Bladder microvascular endothelial cell (primary cell): ENCODE data around the gene OSBPL7. TPM values are rescaled to one million over a fixed set of nuclear protein-coding genes. Genes with fewer than 3 reads are reported as not detected.

ENCODE experiments used
- total RNA-seq: library from RNA; depleted of rRNA; stranded (reverse); fragments of >200 nt; gene quantifications from 2 replicates; pipeline ENCODE4 v1.2.3, GENCODE V29; 2014

Gene OSBPL7
- 5.7 and 11.5 TPM in 2 replicates for total RNA-seq

GRCh38 chr17:47821424-47822391 is at the start of gene OSBPL7:
TSS of gene OSBPL7 (minus strand) at chr17:47821794. CDS start at chr17:47820278, 1,516 bp downstream.

DNA sequence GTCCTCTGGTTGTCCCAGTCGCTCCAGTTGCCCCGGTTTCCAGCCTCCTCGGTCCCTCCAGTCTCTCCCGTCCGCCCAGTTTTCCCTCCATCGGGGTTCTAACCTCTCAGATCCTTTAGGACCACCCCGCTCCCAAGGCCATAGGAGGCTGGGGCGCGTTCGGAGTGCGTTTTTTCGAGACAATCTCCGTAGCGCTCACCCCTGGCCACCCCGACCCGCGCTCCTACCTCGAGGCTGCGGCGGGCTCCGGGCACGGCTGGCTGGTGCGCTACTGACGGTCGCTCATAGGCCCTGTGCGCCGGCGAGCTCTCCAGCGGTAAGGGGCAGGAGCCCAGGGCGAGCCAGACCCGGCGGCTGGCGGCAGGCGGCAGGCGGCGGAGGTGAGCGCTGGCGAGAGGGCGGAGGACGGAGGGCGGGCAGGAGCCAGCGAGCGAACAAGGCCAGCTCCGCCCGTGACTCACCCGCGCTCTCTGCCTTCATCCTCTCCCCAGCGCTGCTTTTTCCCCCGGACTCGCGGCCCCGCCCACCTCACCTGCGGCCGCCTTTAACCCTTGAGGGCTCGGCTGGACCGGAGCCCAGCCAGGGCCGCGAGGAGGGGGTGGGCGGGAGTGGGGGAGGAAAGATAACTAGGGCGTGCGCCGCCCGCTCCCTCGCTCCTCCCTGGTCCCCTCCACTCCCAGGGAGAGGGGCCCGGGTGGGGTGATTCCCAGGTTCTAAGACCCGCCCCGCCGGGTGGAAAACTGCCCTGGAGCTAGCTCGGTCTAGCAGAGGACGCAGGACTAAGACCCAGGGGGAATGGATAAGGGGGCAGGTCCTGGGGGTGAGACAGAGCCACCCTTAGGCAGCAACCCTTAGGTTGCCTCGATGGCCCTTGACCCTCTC is 29.3 kb upstream of the OSBPL7 start, which contains the start of gene SP6:
SP6 (minus strand) TSS at position 472 of the 882 bp plus-strand sequence. CDS start 2,734 bp downstream, outside the sequence.

GRCh38 chr17:47840742-47841487 is 19.3 kb upstream of the OSBPL7 start, which contains the start of gene SCRN2:
TSS of gene SCRN2 (minus strand) at chr17:47841273. CDS start at chr17:47840843, 430 bp downstream.

GRCh38 chr17:47831003-47831933 is 9.7 kb upstream of the OSBPL7 start, which contains the start of the genes LRRC46 and MRPL10:
TSS of gene LRRC46 (plus strand) at chr17:47831670. CDS start at chr17:47831990, 320 bp downstream.
TSS of gene MRPL10 (minus strand) at chr17:47831541. CDS start at chr17:47831511, 30 bp downstream.

Other genes starting within 250 kb of the OSBPL7 start
- gene KPNB1, start 171.9 kb downstream of the OSBPL7 start, total RNA-seq: 183 and 321 TPM in 2 replicates
- gene TBKBP1, start 127.6 kb downstream of the OSBPL7 start, total RNA-seq: 12.8 and 15.0 TPM in 2 replicates
- under 0.01 TPM in 1 of 2 replicates, not detected in the other for gene TBX21, start 88.6 kb downstream of the OSBPL7 start, total RNA-seq
- gene MRPL10, start 9.7 kb upstream of the OSBPL7 start, total RNA-seq: 12.5 and 12.8 TPM in 2 replicates
- gene LRRC46, start 9.9 kb upstream of the OSBPL7 start, total RNA-seq: 0.16 TPM in 1 of 2 replicates, not detected in the other
- 33.5 and 44.7 TPM in 2 replicates for gene SCRN2, start 19.5 kb upstream of the OSBPL7 start, total RNA-seq
- gene SP6, start 29.4 kb upstream of the OSBPL7 start, total RNA-seq: 0.49 and 5.1 TPM in 2 replicates
- 0.65 and 2.3 TPM in 2 replicates for gene SP2, start 74.4 kb upstream of the OSBPL7 start, total RNA-seq
- 14.4 and 19.7 TPM in 2 replicates for gene PNPO, start 119.8 kb upstream of the OSBPL7 start, total RNA-seq
- not detected in 2 replicates for gene PRR15L, start 136.1 kb upstream of the OSBPL7 start, total RNA-seq
- gene CDK5RAP3, start 149.3 kb upstream of the OSBPL7 start, total RNA-seq: 54.6 and 76.5 TPM in 2 replicates
- gene COPZ2, start 216.0 kb upstream of the OSBPL7 start, total RNA-seq: 9.1 and 11.0 TPM in 2 replicates
- 71.2 and 374 TPM in 2 replicates for gene NFE2L1, start 226.6 kb upstream of the OSBPL7 start, total RNA-seq